ENCODE results near the gene PEBP1. TPM values are rescaled to one million over a fixed set of nuclear protein-coding genes. Genes with fewer than 3 reads are reported as not detected.
A peak's percentile ranks its signal among the peaks of the same experiment; 100 is the strongest.

Gene PEBP1
- total RNA-seq, 2 donors from 2014 or later = 538 to 621 TPM

DNA sequence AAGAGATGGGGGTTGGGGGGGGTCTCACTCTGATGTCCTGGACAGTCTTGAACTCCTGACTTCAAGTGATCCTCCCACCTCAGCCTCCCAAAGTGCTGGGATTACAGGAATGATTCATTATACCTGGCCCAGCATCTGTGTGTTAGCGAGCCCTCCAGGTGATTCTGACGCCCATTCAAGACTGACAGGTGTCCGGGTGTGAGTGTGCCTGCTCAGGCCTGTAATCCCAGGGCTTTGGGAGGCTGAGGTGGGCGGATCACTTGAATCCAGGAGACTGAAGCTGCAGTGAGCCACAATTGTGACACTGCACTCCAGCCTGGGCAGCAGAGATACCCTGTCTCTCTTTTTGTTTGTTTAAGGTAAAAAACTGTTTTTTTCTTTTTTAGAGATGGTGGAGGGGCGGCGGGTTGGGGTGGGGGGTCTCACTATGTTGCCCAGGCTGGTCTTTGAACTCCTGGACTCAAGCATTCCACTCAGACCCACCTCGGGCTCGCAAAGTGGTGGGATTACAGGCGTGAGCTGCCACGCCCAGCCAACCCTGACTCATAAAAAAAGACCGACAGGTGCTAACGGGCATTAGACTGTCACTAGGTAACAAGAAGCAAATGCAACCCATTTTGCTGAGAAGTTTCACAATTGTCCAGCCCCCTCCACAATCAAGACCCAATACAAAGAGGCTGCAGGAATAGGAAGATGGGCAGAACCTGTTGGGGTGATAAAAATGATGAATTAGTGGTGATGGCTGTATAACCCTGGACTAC lies 36.8 kb upstream of the PEBP1 start:
- no peaks in the 10 kb centered on the region for H3K4me1 ChIP-seq (replicated peaks)
- no peak overlapping the region for H3K4me3 ChIP-seq
- H3K36me3 ChIP-seq = no peaks in the 10 kb centered on the region
- H3K9me3 ChIP-seq = no peaks in the 10 kb centered on the region
- no peak for DNase-seq (ENCODE audit: low spot score)
- TF ChIP-seq, protein P1, sequence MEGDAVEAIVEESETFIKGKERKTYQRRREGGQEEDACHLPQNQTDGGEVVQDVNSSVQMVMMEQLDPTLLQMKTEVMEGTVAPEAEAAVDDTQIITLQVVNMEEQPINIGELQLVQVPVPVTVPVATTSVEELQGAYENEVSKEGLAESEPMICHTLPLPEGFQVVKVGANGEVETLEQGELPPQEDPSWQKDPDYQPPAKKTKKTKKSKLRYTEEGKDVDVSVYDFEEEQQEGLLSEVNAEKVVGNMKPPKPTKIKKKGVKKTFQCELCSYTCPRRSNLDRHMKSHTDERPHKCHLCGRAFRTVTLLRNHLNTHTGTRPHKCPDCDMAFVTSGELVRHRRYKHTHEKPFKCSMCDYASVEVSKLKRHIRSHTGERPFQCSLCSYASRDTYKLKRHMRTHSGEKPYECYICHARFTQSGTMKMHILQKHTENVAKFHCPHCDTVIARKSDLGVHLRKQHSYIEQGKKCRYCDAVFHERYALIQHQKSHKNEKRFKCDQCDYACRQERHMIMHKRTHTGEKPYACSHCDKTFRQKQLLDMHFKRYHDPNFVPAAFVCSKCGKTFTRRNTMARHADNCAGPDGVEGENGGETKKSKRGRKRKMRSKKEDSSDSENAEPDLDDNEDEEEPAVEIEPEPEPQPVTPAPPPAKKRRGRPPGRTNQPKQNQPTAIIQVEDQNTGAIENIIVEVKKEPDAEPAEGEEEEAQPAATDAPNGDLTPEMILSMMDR (IDR thresholded peaks at IDR 0.05) = no peak
- TF ChIP-seq POLR2A (IDR thresholded peaks at IDR 0.05) = no peak
- TF ChIP-seq POLR2AphosphoS5 (IDR thresholded peaks at IDR 0.05) = no peak
- intact Hi-C loops (cut with DNase I) = no loop called here
- 74% methylated on average over 12 of the region's 12 CpGs for WGBS
- no peak overlapping the region for H3K27ac ChIP-seq
- H3K27me3 ChIP-seq (replicated peaks; ENCODE audit: insufficient read depth) = no peaks in the 10 kb centered on the region

DNA sequence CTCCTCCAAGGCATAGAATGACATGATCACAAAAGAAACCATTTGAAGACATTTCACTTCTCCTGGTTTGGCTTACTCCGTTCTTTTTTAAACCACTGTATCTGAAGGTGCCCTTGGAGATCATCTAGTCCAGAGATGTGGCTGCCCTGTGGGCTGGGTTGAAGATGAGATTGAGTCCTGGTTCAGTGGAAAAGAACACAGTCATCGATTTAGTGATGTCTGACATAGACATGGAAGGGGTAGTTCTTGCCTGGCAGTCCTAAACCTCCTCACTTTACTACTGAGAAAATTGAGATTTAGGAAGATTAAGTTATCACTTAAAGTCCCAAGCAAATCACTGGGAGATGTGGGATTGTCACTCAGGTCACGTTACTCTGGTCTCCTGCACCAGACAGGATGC lies 34.9 kb upstream of the PEBP1 start:
- intact Hi-C loops (cut with DNase I) = loop anchor here (5.0 kb wide), 1 partner anchor 39 kb away; the partner anchor contains the start of gene WSB2
- Histone ChIP-seq H3K9me3 (no peaks in the 10 kb centered on the region), H3K27me3 (replicated peaks; ENCODE audit: insufficient read depth) (no peaks in the 10 kb centered on the region), H3K4me1 (replicated peaks) (no peaks in the 10 kb centered on the region), H3K36me3 (no peaks in the 10 kb centered on the region), H3K4me3 (no peak overlapping the region), H3K27ac (no peak overlapping the region)
- 79% methylated on average over 3 of the region's 3 CpGs for WGBS
- TF ChIP-seq, protein P1 (IDR thresholded peaks at IDR 0.05) = no peak
- no peak for TF ChIP-seq POLR2A (IDR thresholded peaks at IDR 0.05)
- no peak for TF ChIP-seq POLR2AphosphoS5 (IDR thresholded peaks at IDR 0.05)
- DNase-seq (ENCODE audit: low spot score) = no peak

DNA sequence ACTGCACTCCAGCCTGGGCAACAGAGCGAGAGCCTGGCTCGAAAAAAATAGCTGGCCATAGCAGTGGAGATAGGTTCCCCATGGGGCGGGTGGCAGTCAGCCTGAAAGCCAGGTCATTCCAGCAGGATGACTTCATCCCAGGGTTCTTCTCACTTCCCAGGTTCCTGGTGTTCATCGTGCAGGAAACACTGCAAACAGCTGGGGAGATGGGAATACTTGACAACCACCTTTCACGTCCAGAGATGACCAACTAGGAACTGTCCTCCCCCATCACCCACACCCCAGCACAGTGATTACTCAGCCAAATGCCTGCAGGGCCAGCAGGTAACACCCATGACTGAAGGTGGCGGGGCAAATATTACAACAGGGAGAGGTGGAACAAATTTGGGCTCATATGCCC lies 33.9 kb upstream of the PEBP1 start:
- no peak for TF ChIP-seq POLR2AphosphoS5 (IDR thresholded peaks at IDR 0.05)
- no peak for TF ChIP-seq POLR2A (IDR thresholded peaks at IDR 0.05)
- TF ChIP-seq, protein P1 (IDR thresholded peaks at IDR 0.05) = no peak
- Histone ChIP-seq H3K27ac (no peak overlapping the region), H3K36me3 (no peaks in the 10 kb centered on the region), H3K27me3 (replicated peaks; ENCODE audit: insufficient read depth) (no peaks in the 10 kb centered on the region), H3K9me3 (no peaks in the 10 kb centered on the region), H3K4me3 (no peak overlapping the region), H3K4me1 (replicated peaks) (no peaks in the 10 kb centered on the region)
- no peak for DNase-seq (ENCODE audit: low spot score)
- WGBS = 79% methylated on average over 6 of the region's 6 CpGs
- intact Hi-C loops (cut with DNase I) = loop anchor here (5.0 kb wide), 1 partner anchor 40 kb away; the partner anchor contains the start of gene WSB2

DNA sequence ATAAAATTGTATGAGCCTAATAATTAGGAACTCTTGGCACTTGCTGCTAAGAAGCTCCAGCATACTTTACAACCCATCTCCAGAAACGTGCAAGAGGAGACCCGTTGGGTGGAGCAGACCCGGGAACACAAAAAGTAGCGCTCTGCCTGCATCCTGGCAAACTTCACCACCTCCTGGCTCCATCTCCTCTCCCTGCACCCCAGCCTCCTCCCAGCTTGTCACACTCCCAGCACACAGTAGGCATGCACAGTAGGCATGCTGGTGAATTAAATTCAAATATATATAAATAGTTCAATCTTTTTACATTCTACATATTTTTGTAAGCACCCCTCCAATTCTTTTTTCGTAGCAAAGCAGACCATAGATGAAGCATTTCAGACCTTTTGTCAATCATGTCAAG lies 33.3 kb upstream of the PEBP1 start:
- WGBS = 29% methylated on average over 5 of the region's 5 CpGs

More for the DNA sequence above, 33.3 kb upstream of the PEBP1 start:
- H3K27ac ChIP-seq = peak overlapping the region in 1 of 2 donors; percentile 83
- DNase-seq (ENCODE audit: low spot score) = no peak
- H3K9me3 ChIP-seq = no peaks in the 10 kb centered on the region
- H3K4me3 ChIP-seq = peak overlapping the region in 1 of 2 donors; percentile 66
- no peaks in the 10 kb centered on the region for H3K36me3 ChIP-seq
- no peaks in the 10 kb centered on the region for H3K4me1 ChIP-seq (replicated peaks)
- no peaks in the 10 kb centered on the region for H3K27me3 ChIP-seq (replicated peaks; ENCODE audit: insufficient read depth)
- intact Hi-C loops (cut with DNase I) = loop anchor here (5.0 kb wide), 1 partner anchor 40 kb away; the partner anchor contains the start of gene WSB2
- TF ChIP-seq POLR2AphosphoS5 (IDR thresholded peaks at IDR 0.05) (no peak), POLR2A (IDR thresholded peaks at IDR 0.05) (no peak)
- TF ChIP-seq, protein P1 (IDR thresholded peaks at IDR 0.05) = no peak

All from prostate gland (tissue), 2 donors.